Natural killer cell (primary cell): Measurements from ENCODE around the gene ACTL7A. TPM values are rescaled to one million over a fixed set of nuclear protein-coding genes. Genes with fewer than 3 reads are reported as not detected.

Experiments
- ATAC-seq, 3 donors: fragments of 150-1000 bp in 2 of 3; fragments of 200-7000 bp in 1 of 3; cut with Tn5 transposase; 1 replicate in 1 of 3; 2 replicates in 2 of 3; pipeline ENCODE4 v1.10.0; 2021; ENCODE audit warnings: mild to moderate bottlenecking in 2 of 3, moderate library complexity in 2 of 3
- DNase-seq, 2 donors: peaks; one replicate each; pipeline versions ENCODE4 v3.0.0 to v3.0.0-alpha.2; 2013 to 2021; ENCODE audit warnings: mixed read lengths in 1 of 2
- H3K27ac ChIP-seq: one replicate; pipeline ENCODE4 v1.5.1; 2013; ENCODE audit warnings: mild to moderate bottlenecking, low read length
- H3K27me3 ChIP-seq: one replicate; pipeline ENCODE4 v1.6.1; 2013; ENCODE audit warnings: low read length; ENCODE audit not compliant: control insufficient read depth, insufficient read depth
- H3K36me3 ChIP-seq: one replicate; pipeline ENCODE4 v1.6.1; 2013; ENCODE audit warnings: low read length; ENCODE audit not compliant: control insufficient read depth, insufficient read depth
- H3K4me1 ChIP-seq: one replicate; pipeline ENCODE4 v1.6.1; 2013; ENCODE audit warnings: low read length; ENCODE audit not compliant: control insufficient read depth, insufficient read depth
- H3K4me3 ChIP-seq: one replicate; pipeline ENCODE4 v1.5.1; 2013; ENCODE audit warnings: low read length
- H3K9me3 ChIP-seq: one replicate; pipeline ENCODE4 v1.6.1; 2013; ENCODE audit warnings: low read length; ENCODE audit not compliant: control insufficient read depth, insufficient read depth
- H3K27ac Mint-ChIP-seq, 2 donors: one replicate each; pipeline ENCODE4 v1.8.0; 2022; ENCODE audit warnings: mild to moderate bottlenecking in 2 of 2, mixed read lengths in 2 of 2, moderate library complexity in 1 of 2
- H3K27me3 Mint-ChIP-seq, 2 donors: one replicate each; pipeline ENCODE4 v1.8.0; 2022; ENCODE audit warnings: low read depth in 2 of 2, mixed read lengths in 2 of 2
- H3K36me3 Mint-ChIP-seq: one replicate; pipeline ENCODE4 v1.8.0; 2022; ENCODE audit warnings: mixed read lengths
- H3K4me1 Mint-ChIP-seq, 2 donors: one replicate each; pipeline ENCODE4 v1.8.0; 2022; ENCODE audit warnings: mixed read lengths in 2 of 2
- H3K4me3 Mint-ChIP-seq: one replicate; pipeline ENCODE4 v1.8.0; 2022; ENCODE audit warnings: mild to moderate bottlenecking, moderate library complexity, mixed read lengths
- H3K9me3 Mint-ChIP-seq, 2 donors: one replicate each; pipeline ENCODE4 v1.8.0; 2022; ENCODE audit warnings: mixed read lengths in 2 of 2
- CTCF ChIP-seq: fragments of 200-600 bp; IDR thresholded peaks from one replicate; pipeline ENCODE4 v1.8.0; 2022; ENCODE audit warnings: antibody characterized with exemption
- WGBS: methylation state at CpG from one replicate; pipeline ENCODE4 v1.1.7; 2013; ENCODE audit warnings: missing lambda C conversion rate; ENCODE audit not compliant: insufficient coverage; 5-methylcytosine and 5-hydroxymethylcytosine counted together
- intact Hi-C: fragments of 100-400 bp; cut with micrococcal nuclease; formaldehyde crosslinking; loops from one replicate; pipeline ENCODE4 v1.14.2; 2022
- total RNA-seq, 4 donors: library from RNA; stranded (reverse); fragments of 120-200 nt in 1 of 4; gene quantifications; one replicate each; pipeline versions ENCODE4 v1.2.3 to v1.2.4, GENCODE V29; 2013 to 2022

The ACTL7A gene
- total RNA-seq, 3 donors from 2014 or later (not counting 1 experiment from before 2014, with no cell fraction given), result not detected

DNA sequence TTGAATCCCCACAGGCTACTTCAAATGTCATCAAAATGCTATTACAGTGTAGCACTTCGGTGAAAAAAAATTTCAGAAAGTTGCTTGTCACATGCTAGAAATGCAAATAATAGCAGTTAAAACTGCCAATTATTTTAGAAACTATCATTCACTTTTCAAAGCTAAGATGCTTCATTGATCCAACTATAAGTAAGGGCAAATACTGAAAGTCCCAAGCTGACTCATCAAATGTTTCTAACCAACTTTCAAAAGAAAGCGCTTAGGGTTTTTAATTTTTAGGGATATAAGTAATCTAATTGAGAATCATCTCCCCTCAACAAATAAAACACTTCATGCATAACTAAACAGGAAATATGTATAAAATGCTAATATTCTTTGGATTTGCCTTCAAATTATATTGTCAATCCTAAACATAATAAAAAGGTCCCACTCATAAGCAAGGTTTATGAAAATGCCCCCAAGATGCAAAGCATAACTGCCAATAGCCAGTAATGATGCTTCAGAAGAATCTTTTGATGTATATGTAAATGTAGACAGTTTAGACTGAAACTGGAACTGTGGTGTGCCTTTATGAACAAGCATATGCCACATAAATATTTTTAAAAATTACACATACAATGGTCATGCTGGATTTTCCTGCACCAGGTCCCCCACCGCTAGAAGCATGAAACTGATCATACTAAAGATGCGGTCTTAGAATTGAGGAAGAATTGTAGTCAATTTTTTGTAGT, 12.2 kb downstream of the ACTL7A start:
- intact Hi-C loops, result no loop called here
- no peak overlapping the region for H3K27ac Mint-ChIP-seq
- WGBS, result 79% methylated on average over 1 of the region's 4 CpGs
- no peaks in the 10 kb centered on the region for H3K9me3 Mint-ChIP-seq
- Histone ChIP-seq H3K27ac (no peak overlapping the region), H3K36me3 (peaks cover 72% of the 10 kb centered on the region), H3K4me1 (no peaks in the 10 kb centered on the region), H3K4me3 (no peak overlapping the region), H3K27me3 (no peaks in the 10 kb centered on the region), H3K9me3 (no peaks in the 10 kb centered on the region)
- peaks cover 44% of the 10 kb centered on the region for H3K36me3 Mint-ChIP-seq
- ATAC-seq (no peak), DNase-seq (no peak)
- H3K4me3 Mint-ChIP-seq, result no peak overlapping the region
- TF ChIP-seq CTCF, result no peak
- no peaks in the 10 kb centered on the region for H3K4me1 Mint-ChIP-seq
- H3K27me3 Mint-ChIP-seq, result no peaks in the 10 kb centered on the region

DNA sequence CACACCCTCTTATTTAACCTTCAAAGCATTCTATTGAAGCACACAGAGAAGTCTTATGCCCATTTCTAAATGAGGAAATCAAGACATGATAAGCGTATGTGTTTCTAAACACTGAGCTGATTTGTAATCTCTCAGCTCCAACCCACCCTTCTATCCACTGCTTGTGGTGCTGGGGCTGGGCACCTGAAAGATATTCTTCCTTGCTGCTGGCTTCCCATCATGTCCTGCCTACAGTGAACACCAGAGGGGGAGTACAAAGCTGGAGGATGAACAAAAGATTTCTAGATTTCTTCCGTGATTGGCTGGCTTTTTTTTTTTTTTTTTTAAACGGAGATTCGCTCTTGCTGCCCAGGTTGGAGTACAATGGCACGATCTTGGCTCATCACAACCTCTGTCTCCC, 14.4 kb downstream of the ACTL7A start:
- Mint-ChIP-seq H3K27me3 (no peaks in the 10 kb centered on the region), H3K4me3 (no peak overlapping the region), H3K27ac (no peak overlapping the region), H3K4me1 (no peaks in the 10 kb centered on the region), H3K9me3 (no peaks in the 10 kb centered on the region), H3K36me3 (peaks cover 43% of the 10 kb centered on the region)
- no peaks in the 10 kb centered on the region for H3K27me3 ChIP-seq
- peaks cover 79% of the 10 kb centered on the region for H3K36me3 ChIP-seq
- 100% methylated on average over 5 of the region's 5 CpGs for WGBS
- H3K4me1 ChIP-seq, result no peaks in the 10 kb centered on the region
- no peak overlapping the region for H3K27ac ChIP-seq
- ATAC-seq (no peak), DNase-seq (no peak)
- H3K9me3 ChIP-seq, result no peaks in the 10 kb centered on the region
- TF ChIP-seq CTCF, result no peak
- H3K4me3 ChIP-seq, result no peak overlapping the region
- intact Hi-C loops, result no loop called here

GRCh38 chr9:108877524-108877923, 15.5 kb downstream of the ACTL7A start:
- no peak for TF ChIP-seq CTCF
- Mint-ChIP-seq H3K4me1 (no peaks in the 10 kb centered on the region), H3K9me3 (no peaks in the 10 kb centered on the region), H3K27me3 (no peaks in the 10 kb centered on the region), H3K27ac (no peak overlapping the region), H3K4me3 (no peak overlapping the region), H3K36me3 (peaks cover 43% of the 10 kb centered on the region)
- Histone ChIP-seq H3K27ac (no peak overlapping the region), H3K4me3 (no peak overlapping the region), H3K4me1 (no peaks in the 10 kb centered on the region), H3K36me3 (peaks cover 78% of the 10 kb centered on the region), H3K27me3 (no peaks in the 10 kb centered on the region), H3K9me3 (no peaks in the 10 kb centered on the region)
- ATAC-seq (no peak), DNase-seq (no peak)
- intact Hi-C loops, result no loop called here
- 95% methylated on average over 2 of the region's 2 CpGs for WGBS
